PFSK-1 (cell line): ENCODE results near the gene CLCN7.

ENCODE experiments used
- FOXP2 ChIP-seq: optimal IDR thresholded peaks from 2 replicates; pipeline ENCODE3; 2011; ENCODE audit warnings: borderline replicate concordance, control low read depth, inconsistent platforms; ENCODE audit not compliant: insufficient read depth; ENCODE audit errors: extremely low read length, extremely low read depth
- POLR2AphosphoS5 ChIP-seq: IDR thresholded peaks from 2 replicates; pipeline ENCODE4 v1.6.1; 2012; ENCODE audit warnings: low read depth, mild to moderate bottlenecking, control low read depth, low read length, moderate library complexity
- SIN3A ChIP-seq: IDR thresholded peaks from 2 replicates; pipeline ENCODE4 v1.6.1; 2012; ENCODE audit warnings: mild to moderate bottlenecking, low read length, moderate library complexity, borderline replicate concordance; ENCODE audit not compliant: insufficient read depth
- TAF1 ChIP-seq: IDR thresholded peaks from 2 replicates; pipeline ENCODE4 v1.6.1; 2012; ENCODE audit warnings: low read length, control low read depth, borderline replicate concordance; ENCODE audit not compliant: insufficient read depth
- TF ChIP-seq, protein P1 (sequence below), 2 experiments: IDR thresholded peaks; 2 replicates each; pipeline versions ENCODE4 v1.6.1 to v1.8.0; 2011 to 2012; ENCODE audit warnings: low read depth in 2 of 2, low read length in 2 of 2, control low read depth in 1 of 2, inconsistent platforms in 1 of 2, mild to moderate bottlenecking in 1 of 2, moderate library complexity in 1 of 2; ENCODE audit not compliant: insufficient read depth in 1 of 2

Gene CLCN7

GRCh38 chr16:1486551-1487390 lies 11.9 kb upstream of the CLCN7 start:
- TF ChIP-seq TAF1 (no peak), FOXP2 (no peak), POLR2AphosphoS5 (no peak), SIN3A (no peak)
- TF ChIP-seq, protein P1, sequence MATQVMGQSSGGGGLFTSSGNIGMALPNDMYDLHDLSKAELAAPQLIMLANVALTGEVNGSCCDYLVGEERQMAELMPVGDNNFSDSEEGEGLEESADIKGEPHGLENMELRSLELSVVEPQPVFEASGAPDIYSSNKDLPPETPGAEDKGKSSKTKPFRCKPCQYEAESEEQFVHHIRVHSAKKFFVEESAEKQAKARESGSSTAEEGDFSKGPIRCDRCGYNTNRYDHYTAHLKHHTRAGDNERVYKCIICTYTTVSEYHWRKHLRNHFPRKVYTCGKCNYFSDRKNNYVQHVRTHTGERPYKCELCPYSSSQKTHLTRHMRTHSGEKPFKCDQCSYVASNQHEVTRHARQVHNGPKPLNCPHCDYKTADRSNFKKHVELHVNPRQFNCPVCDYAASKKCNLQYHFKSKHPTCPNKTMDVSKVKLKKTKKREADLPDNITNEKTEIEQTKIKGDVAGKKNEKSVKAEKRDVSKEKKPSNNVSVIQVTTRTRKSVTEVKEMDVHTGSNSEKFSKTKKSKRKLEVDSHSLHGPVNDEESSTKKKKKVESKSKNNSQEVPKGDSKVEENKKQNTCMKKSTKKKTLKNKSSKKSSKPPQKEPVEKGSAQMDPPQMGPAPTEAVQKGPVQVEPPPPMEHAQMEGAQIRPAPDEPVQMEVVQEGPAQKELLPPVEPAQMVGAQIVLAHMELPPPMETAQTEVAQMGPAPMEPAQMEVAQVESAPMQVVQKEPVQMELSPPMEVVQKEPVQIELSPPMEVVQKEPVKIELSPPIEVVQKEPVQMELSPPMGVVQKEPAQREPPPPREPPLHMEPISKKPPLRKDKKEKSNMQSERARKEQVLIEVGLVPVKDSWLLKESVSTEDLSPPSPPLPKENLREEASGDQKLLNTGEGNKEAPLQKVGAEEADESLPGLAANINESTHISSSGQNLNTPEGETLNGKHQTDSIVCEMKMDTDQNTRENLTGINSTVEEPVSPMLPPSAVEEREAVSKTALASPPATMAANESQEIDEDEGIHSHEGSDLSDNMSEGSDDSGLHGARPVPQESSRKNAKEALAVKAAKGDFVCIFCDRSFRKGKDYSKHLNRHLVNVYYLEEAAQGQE (IDR thresholded peaks at IDR 0.05; ENCODE audit: insufficient read depth in 1 of 2, low read depth in 2 of 2, low read length in 2 of 2): no peak

DNA sequence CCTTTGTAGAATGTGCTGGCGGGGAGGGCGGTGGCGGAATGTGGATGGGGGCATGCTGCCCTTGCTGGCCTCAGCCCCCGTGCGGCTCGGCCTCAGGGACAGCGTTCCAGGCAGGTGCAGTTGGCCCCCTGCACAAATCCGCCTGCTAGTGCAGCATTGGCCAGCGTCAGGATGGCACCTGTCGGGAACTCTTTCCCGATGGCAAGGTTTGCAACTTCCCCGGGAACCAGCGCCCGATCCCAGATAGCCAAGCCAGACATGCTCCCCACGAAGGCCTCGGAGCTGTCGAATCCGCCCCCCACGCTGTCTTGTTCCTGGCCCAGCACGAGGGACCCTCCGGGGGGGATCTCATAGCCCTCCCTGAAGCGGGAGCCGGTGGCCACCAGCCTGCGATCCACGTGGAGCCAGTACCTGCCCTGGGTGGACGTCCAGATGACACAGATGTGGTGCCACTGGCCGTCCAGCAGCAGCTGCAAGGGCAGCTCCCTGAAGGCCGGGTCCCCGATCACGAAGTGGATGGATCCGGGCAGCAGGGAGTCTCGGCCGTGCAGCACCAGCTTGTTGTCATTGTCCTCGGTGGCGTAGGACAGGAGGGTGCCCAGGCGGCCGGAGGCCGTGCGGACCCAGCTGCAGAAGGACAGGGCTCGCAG lies 11.1 kb upstream of the CLCN7 start:
- TF ChIP-seq FOXP2: no peak
- no peak for TF ChIP-seq SIN3A
- TF ChIP-seq, protein P1 (IDR thresholded peaks at IDR 0.05; ENCODE audit: insufficient read depth in 1 of 2, low read depth in 2 of 2, low read length in 2 of 2): no peak
- no peak for TF ChIP-seq POLR2AphosphoS5
- no peak for TF ChIP-seq TAF1

DNA sequence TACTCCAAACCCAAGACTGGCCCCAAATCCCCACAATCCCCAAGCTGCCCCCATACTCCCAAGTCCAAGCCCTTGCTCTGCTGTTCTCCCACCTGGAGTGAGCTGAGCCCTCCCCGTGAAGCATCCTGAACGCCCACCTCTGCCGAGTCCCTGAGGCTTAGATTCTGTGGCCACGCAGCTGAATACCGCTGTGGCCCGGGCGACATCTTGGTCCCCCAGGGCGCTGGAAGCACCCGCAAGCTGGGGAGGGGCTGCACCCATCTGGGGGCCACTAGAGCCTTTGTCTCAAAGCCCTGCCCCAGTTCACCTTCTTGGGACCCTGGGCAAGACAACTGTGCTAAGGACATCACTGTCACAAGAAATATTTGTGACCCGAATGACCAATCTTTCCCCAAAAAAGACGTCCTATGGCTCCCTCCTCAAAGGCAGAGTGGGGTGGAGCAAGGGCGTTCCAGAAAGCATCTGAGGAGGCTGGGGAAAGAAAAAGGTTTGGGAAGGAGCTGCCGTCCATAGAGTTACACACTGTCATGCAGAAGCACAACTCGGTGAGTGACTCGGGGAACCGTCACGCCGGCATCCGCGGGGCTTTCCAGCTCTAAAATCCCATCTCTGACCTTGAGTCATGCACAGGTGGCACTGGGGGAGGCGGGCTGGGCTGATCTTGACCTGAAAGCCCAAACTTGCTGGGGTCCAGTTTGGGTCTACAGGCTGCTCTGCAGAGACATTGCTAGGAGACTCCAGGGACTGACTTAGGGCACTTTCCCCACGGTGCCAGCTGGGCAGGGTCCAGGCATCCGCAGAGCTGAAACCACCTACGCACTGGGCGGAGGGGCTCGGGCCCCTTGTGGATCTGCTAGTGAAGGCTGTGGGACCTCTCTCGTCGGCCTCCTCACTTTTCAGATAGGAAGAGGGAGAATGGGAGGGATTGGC lies 7.3 kb upstream of the CLCN7 start:
- TF ChIP-seq, protein P1 (IDR thresholded peaks at IDR 0.05; ENCODE audit: insufficient read depth in 1 of 2, low read depth in 2 of 2, low read length in 2 of 2): no peak
- TF ChIP-seq SIN3A (no peak), POLR2AphosphoS5 (no peak), TAF1 (no peak), FOXP2 (no peak)

- TF ChIP-seq POLR2AphosphoS5 (no peak), SIN3A (no peak), TAF1 (no peak), FOXP2 (no peak)
- TF ChIP-seq, protein P1 (IDR thresholded peaks at IDR 0.05; ENCODE audit: insufficient read depth in 1 of 2, low read depth in 2 of 2, low read length in 2 of 2): no peak
Measured at GRCh38 chr16:1477033-1477432, 2.2 kb upstream of the CLCN7 start.
